Dermis blood vessel endothelial cell (primary cell): ENCODE results near the gene PDE6C. TPM values are rescaled to one million over a fixed set of nuclear protein-coding genes. Genes with fewer than 3 reads are reported as not detected.
A peak's percentile ranks its signal among the peaks of the same experiment; 100 is the strongest.
"Not testable (repeated sequence)": the region's sequence is repeated elsewhere in the genome, so short reads cannot be mapped to it uniquely, and the experiment has no call there.

Source experiments
- DNase-seq: peaks from one replicate; pipeline ENCODE4 v3.0.0; 2010
- total RNA-seq: library from RNA; depleted of rRNA; stranded (reverse); fragments of >200 nt; gene quantifications from 2 replicates; pipeline ENCODE4 v1.2.3, GENCODE V29; 2014

PDE6C gene
- total RNA-seq, 1 donor from 2014 or later: not detected

DNA sequence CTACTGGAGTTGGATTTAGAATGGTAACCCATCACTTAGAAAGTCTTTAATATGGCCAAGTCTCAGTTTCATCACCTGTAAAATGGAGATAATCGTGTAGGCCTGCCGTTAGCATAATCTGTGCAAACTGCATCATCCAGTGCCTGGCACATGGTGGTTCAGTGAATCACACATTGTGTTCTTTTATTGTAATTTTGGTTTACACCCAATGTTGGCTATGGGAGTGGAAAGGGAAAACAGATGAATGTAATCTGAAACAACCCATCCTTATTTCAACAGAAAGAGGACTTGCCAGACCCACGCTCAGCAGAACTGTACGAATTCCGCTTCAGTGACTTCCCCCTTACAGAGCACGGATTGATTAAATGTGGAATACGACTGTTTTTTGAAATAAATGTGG lies 27.5 kb downstream of the PDE6C start:
- DNase-seq: no peak

GRCh38 chr10:93652857-93653256 lies 40.5 kb downstream of the PDE6C start:
- DNase-seq: peak; percentile 13

DNA sequence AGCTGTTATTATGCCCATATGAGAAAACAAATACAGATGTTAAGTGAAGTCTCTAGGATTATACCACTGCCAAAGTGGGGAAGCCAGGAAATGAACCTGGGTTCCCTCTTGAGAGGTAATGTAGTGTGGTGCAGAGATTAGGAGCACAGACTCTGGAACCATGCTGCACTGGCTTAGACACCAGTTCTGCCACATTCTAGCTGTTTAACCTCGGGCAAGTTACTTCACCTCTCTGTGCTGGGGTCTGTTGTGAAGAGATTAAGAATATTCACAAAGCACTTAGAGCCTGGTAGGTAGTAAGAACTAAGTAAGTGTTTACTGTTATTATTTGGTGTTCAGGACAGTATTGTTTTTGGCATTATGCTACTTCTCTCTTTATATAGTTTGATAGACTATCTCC lies 41.9 kb downstream of the PDE6C start:
- DNase-seq: no peak

DNA sequence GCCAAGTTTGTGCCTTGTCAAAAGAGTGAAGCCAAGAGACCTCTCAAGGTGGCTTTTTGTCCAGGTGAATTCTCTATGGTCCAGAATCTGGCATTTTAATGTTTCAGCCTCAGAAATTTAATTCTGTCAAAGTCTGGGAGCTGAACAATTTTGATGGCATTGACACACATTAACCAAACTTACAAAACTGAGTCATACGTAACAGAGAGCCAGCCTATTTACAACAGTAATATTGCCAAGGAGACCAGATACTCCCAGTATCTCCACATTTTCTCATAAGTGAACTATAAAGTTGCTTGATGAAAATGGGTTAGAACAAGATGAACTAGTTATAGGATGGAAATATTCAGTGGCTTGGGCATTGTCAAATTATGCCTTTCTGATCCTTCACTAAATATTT lies 43.8 kb downstream of the PDE6C start:
- no peak for DNase-seq

DNA sequence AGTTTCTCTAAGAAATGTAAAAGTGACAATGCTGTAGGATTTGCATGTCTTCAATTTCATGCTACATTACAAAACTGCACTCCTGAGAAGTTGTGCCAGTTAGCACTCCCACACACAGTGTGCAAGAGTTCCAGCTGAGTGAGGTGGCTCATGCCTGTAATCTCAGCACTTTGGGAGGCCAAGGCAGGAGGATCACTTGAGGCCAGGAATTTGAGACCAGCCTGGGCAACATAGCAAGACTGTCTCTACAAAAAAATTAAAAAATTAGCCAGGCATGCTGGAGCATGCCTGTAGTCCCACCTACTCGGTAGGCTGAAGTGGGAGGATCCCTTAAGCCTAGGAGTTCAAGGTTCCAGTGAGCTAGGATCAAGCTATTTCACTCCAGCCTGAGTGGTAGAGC lies 45.4 kb downstream of the PDE6C start:
- no peak for DNase-seq

GRCh38 chr10:93666030-93666429 lies 53.7 kb downstream of the PDE6C start:
- DNase-seq: no peak

- no peak for DNase-seq
Observed at GRCh38 chr10:93667795-93668194, 55.5 kb downstream of the PDE6C start.

GRCh38 chr10:93670372-93670771 lies 58.0 kb downstream of the PDE6C start:
- no peak for DNase-seq

DNA sequence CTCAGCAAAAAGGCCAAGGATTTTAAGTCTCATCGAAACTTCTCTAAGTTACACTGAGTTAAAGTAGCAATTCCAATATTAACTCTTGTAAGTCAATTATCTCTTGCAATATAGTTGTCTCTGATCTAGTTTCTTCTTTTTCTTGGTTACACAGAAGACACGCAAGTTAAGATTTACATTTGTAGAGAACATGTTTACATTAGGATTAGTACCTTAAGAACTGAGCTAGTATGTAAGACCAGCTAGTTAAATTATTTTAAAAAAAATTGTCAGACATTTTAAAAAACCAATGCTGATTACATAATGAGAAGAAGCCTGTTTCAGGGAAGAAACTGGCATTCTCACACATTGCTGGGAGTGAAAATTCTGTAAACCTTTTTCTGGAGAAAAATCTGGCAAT lies 58.7 kb downstream of the PDE6C start:
- DNase-seq: no peak

DNA sequence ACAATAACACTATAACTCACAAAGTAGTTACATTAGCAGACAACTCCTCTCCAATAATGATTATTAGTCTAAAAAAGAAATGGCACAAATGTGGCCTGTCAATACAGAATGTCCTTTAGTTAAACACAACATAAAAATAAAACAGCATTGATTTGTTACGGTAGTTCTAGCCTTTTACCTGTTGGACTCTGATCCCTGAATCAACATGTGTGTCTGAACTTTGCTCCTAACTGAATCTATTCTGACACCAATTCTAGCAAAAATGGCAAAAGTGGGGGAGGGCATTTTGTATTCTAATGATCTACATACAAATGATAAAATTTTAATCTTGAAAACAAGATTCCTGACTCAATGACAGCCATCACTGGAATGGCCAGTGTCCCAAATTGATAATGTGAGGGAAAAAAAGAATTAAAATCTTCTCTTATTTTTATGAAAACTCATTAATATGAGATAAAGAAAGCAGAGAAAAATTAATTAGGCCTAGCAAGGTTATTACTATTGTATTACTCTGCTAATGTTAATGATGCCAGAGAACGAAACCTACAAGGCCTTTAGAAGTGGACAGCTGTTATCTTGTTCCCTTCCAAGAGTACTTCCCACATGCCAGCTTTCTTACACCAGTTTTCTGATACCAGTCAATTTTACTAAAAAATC lies 59.8 kb downstream of the PDE6C start:
- DNase-seq: no peak

DNA sequence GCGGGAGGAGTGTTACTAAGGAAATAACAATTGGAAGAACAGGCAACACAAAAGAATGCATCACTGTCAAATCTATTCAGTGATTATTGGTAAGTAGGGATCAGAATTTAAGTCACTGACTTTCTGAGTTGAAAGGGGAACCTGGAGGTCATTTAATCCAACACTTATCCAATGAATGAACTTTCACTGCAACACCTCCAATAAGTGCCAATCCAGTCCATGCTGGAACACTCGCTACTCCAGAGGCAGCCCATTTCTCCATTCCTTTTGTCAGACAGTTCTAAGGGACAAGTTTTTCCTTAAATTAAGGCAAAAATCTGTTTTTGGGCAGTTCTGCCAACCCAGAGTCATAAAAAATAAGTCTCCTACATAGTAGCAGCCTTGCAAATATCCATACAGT lies 60.6 kb downstream of the PDE6C start:
- no peak for DNase-seq

GRCh38 chr10:93673791-93674190 lies 61.5 kb downstream of the PDE6C start:
- DNase-seq: no peak

- no peak for DNase-seq
Observed at GRCh38 chr10:93678386-93678785, 66.0 kb downstream of the PDE6C start.

DNA sequence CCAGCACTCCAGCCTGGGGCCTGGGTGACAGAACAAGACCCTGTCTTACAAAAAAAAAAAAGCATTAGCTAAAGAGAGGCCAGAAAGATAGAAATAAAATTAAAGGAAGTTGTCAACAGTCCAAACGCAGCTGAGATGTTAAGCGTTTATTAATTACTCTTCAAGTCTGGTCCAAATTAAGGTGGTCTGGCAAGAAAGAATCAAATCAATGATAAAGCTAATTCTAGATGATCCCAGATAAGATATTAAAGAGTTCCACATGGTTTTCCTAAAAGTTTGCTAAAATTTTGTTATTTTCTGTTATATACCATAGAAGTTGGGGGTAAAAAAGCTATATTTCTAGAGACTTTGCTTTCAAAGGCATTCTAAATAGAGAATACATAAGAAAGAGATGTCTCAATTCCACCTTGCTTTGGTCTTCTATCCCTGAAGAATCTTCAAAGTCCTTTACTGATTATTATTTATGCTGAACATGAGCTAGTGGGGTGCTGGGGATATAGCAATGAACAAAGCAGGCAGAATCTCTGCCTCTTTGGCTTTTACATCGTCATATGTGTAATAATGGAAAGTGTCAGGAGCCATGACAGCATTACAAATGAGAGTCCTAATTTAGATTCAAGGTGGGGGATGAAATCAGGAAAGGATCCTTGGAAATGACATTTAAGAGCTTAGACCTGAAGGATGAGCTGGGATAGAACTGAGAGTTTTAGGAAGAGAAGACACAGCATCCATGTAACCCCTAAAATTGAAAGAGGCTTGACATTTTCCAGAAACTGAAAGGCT lies 66.7 kb downstream of the PDE6C start:
- no peak for DNase-seq

- peak; percentile 66 for DNase-seq
Observed at GRCh38 chr10:93680412-93681047, 68.2 kb downstream of the PDE6C start.

DNA sequence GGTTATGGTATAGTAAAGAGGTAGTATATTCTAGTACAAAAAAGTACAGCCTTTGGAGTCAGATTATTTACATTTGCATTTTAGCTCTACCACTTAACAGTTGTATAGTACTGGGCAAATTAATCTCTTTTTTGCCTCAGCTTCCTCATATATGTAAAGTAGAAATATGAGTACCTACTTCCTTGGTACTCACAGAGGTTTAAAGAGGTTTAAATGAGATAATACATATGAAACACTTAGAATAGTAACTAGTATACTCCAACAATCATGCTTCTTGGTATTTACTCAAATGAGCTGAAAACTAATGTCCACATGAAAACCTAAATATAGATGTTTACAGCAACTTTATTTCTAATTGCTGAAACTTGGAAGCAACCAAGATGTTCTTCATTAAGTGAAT lies 75.4 kb downstream of the PDE6C start:
- no peak for DNase-seq

DNA sequence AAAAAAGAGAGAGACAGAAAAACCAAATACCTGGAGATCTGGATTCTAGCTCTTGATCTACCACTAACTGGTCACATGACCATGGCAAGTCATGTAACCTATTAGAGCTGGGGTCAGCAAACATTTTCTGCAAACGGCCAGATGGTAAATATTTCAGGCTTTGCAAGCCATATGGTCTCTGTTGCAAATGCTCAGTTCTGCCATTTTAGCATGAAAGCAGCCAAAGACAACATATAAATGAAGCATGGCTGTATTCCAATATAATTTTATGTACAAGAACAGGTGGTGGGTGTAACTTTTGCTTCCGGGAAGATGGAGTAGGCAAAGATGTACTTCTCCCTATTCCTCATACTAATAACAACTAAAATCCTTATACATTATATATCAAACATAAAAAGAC lies 83.4 kb downstream of the PDE6C start:
- DNase-seq: no peak

DNA sequence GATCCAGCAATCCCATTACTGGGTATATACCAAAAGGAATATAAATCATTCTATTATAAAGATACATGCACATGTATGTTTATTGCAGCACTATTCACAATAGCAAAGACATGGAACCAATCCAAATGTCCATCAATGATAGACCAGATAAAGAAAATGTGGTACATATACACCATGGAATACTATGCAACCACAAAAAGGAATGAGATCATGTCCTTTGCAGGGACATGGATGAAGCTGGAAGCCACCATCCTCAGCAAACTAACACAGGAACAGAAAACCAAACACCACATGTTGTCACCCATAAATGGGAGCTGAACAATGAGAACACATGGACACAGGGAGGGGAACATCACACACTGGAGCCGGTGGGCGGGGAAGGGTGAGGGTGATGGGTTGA lies 84.2 kb downstream of the PDE6C start:
- not testable (repeated sequence) for DNase-seq

DNA sequence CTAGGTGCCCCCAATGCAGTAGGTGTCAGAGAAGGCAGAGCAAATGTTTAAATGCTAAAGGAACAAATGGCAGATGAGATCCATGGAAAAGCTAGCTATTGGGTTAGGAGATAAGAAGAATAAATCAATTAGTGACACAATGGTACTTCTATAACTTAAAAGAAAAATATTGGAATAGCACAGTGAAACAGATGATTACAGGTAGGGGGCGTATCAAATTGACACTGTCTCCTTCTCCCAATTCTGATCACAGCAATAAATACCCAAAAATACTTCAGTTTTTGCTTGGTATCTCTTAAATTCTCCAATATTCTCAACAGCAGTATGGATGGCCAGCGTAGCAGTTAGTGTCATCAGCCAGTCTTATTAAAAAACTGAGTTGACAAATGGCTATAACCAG lies 84.9 kb downstream of the PDE6C start:
- DNase-seq: no peak

GRCh38 chr10:93701866-93702209 lies 89.5 kb downstream of the PDE6C start:
- DNase-seq: peak; percentile 49

DNA sequence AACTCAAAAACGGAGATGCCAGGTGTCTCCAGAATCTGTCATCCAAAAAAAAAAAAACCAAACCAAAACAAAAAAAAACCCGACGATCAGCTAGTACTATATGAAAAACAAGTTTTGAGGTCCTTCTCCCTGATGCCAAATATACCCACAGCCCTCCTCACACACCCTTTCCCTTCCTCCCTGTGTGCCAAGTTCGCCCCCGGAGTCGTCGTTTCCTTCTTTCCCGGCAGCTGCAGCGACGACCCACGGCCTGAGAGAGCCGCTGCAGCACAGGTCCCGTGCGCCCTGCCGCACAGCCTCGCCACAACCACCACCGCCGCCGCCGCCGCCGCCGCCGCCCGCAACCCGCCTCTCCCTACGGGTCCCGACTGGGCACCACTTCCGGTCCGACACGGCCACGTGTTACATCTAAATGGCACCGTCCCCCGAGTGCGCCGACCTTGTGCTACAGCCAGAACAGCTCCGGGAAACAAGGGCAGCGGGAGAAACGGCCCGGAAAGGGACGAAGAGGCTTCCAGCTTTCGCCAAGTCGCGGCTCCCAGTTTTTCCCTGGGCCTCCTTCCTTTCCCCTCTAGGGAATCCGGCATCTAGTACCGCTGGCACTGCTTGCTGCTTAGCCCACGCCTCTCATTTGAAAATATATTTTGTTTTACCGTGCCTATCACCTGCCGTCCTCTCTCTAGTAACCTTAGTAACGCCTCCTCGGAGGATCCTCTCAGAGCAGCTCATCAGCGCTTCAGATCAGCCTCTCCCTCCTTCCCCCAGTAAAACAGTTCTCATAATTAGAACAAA lies 90.1 kb downstream of the PDE6C start, which contains the start of gene FRA10AC1:
TSS of gene FRA10AC1 (minus strand) at position 383 of the 792 bp plus-strand sequence. CDS start 2,486 bp downstream, outside the sequence.
- peak; percentile 96 for DNase-seq

- DNase-seq: peak; percentile 22
Observed at GRCh38 chr10:93703066-93703465, 90.7 kb downstream of the PDE6C start.

- DNase-seq: no peak
Observed at GRCh38 chr10:93703841-93704240, 91.5 kb downstream of the PDE6C start.
